Muscle of back (tissue), 11 donors: ENCODE data around the gene GPR132. TPM values are rescaled to one million over a fixed set of nuclear protein-coding genes. Genes with fewer than 3 reads are reported as not detected.

ENCODE experiments used
- DNase-seq, 3 donors: peaks; one replicate each; pipeline versions ENCODE4 v3.0.0 to v3.0.0-alpha.2; 2013
- polyA plus RNA-seq, 10 donors: library from polyadenylated mRNA; unstranded; fragments of 120-200 nt; gene quantifications; one replicate each; pipeline ENCODE4 v1.2.1, GENCODE V29; 2013; ENCODE audit not compliant: insufficient read length in 10 of 10

Gene GPR132
- polyA plus RNA-seq, 10 donors = 0.59 to 1.0 (median 0.88) TPM

GRCh38 chr14:105062048-105062433 lies 3.2 kb downstream of the GPR132 start:
- no peak for DNase-seq

GRCh38 chr14:105061428-105062047 lies 3.7 kb downstream of the GPR132 start:
- peak in 1 of 3 donors; percentile 58 for DNase-seq

- peak in 1 of 3 donors; percentile 80 for DNase-seq
These were observed 4.3 kb downstream of the GPR132 start for GRCh38 chr14:105060751-105061427.

GRCh38 chr14:105059925-105060565 lies 5.2 kb downstream of the GPR132 start:
- no peak for DNase-seq

GRCh38 chr14:105059035-105059924 lies 6.0 kb downstream of the GPR132 start:
- peak in 1 of 3 donors; percentile 37 for DNase-seq

- no peak for DNase-seq
These were observed 6.7 kb downstream of the GPR132 start for GRCh38 chr14:105058521-105059034.

GRCh38 chr14:105056303-105056831 lies 8.9 kb downstream of the GPR132 start:
- no peak for DNase-seq

GRCh38 chr14:105055736-105056302 lies 9.4 kb downstream of the GPR132 start:
- DNase-seq = no peak

- no peak for DNase-seq
These were observed 9.9 kb downstream of the GPR132 start for GRCh38 chr14:105055334-105055733.

GRCh38 chr14:105053996-105054395 lies 11.2 kb downstream of the GPR132 start:
- DNase-seq = no peak

- DNase-seq = no peak
These were observed 11.8 kb downstream of the GPR132 start for GRCh38 chr14:105053421-105053820.

- DNase-seq = no peak
These were observed 13.1 kb downstream of the GPR132 start for GRCh38 chr14:105052110-105052458.

- DNase-seq = no peak
These were observed 13.8 kb downstream of the GPR132 start for GRCh38 chr14:105051182-105052109.

GRCh38 chr14:105050551-105050897 lies 14.7 kb downstream of the GPR132 start:
- no peak for DNase-seq

- no peak for DNase-seq
These were observed 15.3 kb downstream of the GPR132 start for GRCh38 chr14:105049753-105050550.

- DNase-seq = no peak
These were observed 17.8 kb downstream of the GPR132 start for GRCh38 chr14:105047283-105048016.

- DNase-seq = no peak
These were observed 18.3 kb downstream of the GPR132 start for GRCh38 chr14:105046891-105047282.

- peak; percentile 82 to 95 (median 92) for DNase-seq
These were observed 19.4 kb downstream of the GPR132 start for GRCh38 chr14:105045710-105046326.
